ENCODE data around the gene TACC2.

DNA sequence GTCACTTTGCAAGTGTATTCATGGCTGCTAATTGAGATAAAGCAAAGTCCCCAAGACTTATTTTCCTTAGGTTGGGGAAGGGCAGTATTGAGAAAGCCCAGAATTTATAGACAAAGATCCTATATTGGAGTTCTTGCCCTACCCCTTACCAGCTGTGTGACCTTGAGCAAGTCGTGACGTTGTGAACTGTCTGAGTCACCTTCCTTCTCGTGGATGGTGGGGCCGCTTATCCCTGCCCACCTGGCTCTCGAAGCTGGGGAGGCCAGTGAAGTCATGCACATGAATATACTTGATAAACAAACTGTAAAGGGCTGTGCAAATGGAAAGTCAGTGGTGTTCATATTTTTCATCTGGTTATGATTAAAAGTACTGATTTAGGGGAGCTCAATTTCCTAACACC is 127.4 kb downstream of the TACC2 start:
- TF ChIP-seq CTCF (IDR thresholded peaks at IDR 0.05) (no peak), EZH2 (IDR thresholded peaks at IDR 0.05) (no peak)
